WI38 (cell line): ENCODE data around the gene PDF.
"Not testable (repeated sequence)": the region's sequence is repeated elsewhere in the genome, so short reads cannot be mapped to it uniquely, and the experiment has no call there.

Source experiments
- H3K4me3 ChIP-seq: 2 replicates; pipeline ENCODE4 v1.5.1; 2011; ENCODE audit warnings: low read depth, mild to moderate bottlenecking, control low read depth, low read length
- CTCF ChIP-seq: IDR thresholded peaks from 2 replicates; pipeline ENCODE4 v1.5.1; 2012; ENCODE audit warnings: low read depth, mild to moderate bottlenecking, control low read depth, low read length

PDF gene

GRCh38 chr16:69307856-69308255 lies 22.5 kb downstream of the PDF start:
- no peak for TF ChIP-seq CTCF
- H3K4me3 ChIP-seq = no peak overlapping the region

GRCh38 chr16:69307091-69307490 lies 23.3 kb downstream of the PDF start:
- no peak for TF ChIP-seq CTCF
- no peak overlapping the region for H3K4me3 ChIP-seq

GRCh38 chr16:69306031-69306430 lies 24.4 kb downstream of the PDF start:
- no peak for TF ChIP-seq CTCF
- no peak overlapping the region for H3K4me3 ChIP-seq

GRCh38 chr16:69302301-69302700 lies 28.1 kb downstream of the PDF start:
- no peak for TF ChIP-seq CTCF
- no peak overlapping the region for H3K4me3 ChIP-seq

DNA sequence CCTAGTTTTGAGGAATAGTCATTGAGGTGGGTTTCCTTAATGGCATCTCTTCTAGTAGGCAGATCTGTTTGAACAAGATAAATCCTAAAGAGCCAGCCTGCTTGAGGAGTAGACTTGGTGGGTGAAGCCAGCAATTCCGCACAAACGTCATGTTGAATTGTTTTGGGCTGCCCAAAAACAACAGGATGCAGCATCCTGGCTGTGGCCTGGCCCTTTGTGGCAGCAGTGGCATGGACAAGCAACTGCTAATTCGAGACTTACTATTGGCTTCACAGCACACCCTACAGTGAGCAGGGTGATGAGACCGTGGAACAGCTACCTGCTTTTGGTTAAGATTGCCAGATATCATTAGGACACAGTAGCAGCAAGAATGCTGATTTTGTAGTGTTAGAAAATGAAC lies 28.5 kb downstream of the PDF start:
- no peak overlapping the region for H3K4me3 ChIP-seq
- TF ChIP-seq CTCF = no peak

DNA sequence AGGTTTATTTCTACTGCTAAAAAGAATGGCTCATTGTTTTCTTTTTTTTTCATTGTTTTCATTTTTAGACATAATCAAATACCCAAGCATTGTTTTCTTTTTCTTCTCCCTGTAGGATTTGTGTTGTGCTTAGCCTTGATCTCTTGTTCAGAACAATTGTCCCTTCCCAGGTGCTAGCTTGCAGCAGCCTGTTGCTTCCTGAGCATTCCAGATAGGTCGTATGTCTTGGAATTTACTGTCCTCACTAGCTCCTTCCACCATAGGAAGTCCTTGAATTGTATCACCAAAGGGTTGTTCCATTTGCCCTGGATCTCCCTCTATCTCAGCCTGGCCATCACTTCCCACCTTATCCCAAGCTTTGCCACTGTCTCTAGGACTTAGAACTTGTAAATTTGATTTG lies 29.2 kb downstream of the PDF start:
- TF ChIP-seq CTCF = no peak
- no peak overlapping the region for H3K4me3 ChIP-seq

DNA sequence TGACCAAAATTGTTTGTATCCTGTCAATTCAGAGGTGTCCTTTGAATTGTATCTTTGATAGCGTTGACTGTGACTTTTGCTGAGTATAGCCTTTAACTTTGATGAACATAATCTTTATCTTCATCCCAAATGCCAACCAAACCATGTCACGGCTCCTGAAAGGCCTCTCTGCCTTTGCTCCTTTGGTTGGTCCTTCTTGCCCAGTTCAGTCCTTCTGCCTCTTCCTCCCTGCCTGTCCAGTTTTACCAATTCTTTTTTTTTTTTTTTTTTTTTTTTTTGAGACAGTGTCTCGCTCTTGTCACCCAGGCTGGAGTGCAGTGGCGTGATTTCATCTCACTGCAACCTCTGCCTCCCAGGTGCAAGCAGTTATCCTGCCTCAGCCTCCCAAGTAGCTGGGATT lies 32.1 kb downstream of the PDF start:
- TF ChIP-seq CTCF = no peak

GRCh38 chr16:69296771-69297170 lies 33.6 kb downstream of the PDF start:
- not testable (repeated sequence) for H3K4me3 ChIP-seq

More for the DNA sequence above, 32.1 kb downstream of the PDF start:
- no peak overlapping the region for H3K4me3 ChIP-seq
